Fibroblast of villous mesenchyme (primary cell): Measurements from ENCODE around the gene FRAS1. TPM values are rescaled to one million over a fixed set of nuclear protein-coding genes. Genes with fewer than 3 reads are reported as not detected.

Experiments used
- DNase-seq: peaks from one replicate; pipeline ENCODE4 v3.0.0-alpha.2; 2010; ENCODE audit warnings: low read depth
- H3K4me3 ChIP-seq: 2 replicates; pipeline ENCODE4 v1.5.1; 2011; ENCODE audit warnings: low read depth, mild to moderate bottlenecking, low read length
- CTCF ChIP-seq: IDR thresholded peaks from 2 replicates; pipeline ENCODE4 v1.5.1; 2012; ENCODE audit warnings: low read depth, mild to moderate bottlenecking, low read length; ENCODE audit not compliant: insufficient read depth
- total RNA-seq: library from RNA; depleted of rRNA; stranded (reverse); fragments of >200 nt; gene quantifications from 2 replicates; pipeline ENCODE4 v1.2.3, GENCODE V29; 2012

FRAS1 gene
- total RNA-seq, 1 donor = 1.3 TPM

GRCh38 chr4:78145622-78146021, 88.5 kb downstream of the FRAS1 start:
- DNase-seq = no peak
- H3K4me3 ChIP-seq = no peak overlapping the region
- no peak for TF ChIP-seq CTCF

- no peak for TF ChIP-seq CTCF
- no peak overlapping the region for H3K4me3 ChIP-seq
- no peak for DNase-seq
Measured at GRCh38 chr4:78149751-78150542, 92.8 kb downstream of the FRAS1 start.

GRCh38 chr4:78150543-78150864, 93.4 kb downstream of the FRAS1 start:
- no peak for TF ChIP-seq CTCF
- no peak for DNase-seq
- no peak overlapping the region for H3K4me3 ChIP-seq

DNA sequence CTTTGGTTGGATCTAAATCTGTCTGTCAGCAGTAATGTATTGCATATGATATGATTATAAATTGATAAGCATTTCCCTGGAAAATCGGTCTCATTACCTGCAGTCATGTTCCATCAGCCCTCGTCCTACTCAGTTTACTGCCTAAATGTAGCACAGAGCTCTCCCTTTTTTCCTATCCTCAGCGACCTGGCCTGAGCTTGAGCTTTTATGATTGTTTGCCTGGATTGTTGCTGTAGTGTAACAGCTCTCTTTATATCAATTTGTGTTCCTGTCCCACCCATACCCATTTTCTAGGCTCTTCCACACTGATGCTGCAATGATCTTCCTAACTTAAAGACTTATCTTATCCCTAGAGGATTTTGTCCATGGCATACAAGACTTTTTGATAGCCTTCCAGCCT, 95.7 kb downstream of the FRAS1 start:
- no peak overlapping the region for H3K4me3 ChIP-seq
- DNase-seq = no peak
- no peak for TF ChIP-seq CTCF

GRCh38 chr4:78154972-78155590, 98.0 kb downstream of the FRAS1 start:
- no peak for TF ChIP-seq CTCF
- no peak for DNase-seq
- H3K4me3 ChIP-seq = no peak overlapping the region

DNA sequence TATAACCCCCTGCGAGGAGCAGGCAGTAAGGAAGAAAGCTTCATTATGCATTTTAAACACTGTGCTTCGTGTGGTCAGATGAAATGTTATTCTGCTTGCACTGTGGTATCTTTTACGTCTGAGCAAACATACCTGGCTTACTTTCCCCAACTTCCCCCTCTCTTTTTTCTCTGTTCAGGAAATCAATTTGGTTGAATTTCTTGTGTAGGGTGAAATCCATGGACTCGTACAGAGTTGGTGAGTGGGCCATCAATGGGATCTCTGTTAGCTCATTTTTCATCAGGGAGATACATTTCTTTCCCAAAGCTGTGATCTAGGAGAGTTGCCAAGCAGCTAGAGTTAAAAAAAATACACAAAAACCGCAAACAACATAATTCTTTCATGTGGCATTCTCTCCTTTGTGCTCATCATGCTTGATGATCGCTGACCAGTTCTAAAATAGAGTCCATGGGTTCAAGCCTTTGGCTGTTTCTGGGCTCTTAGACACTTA, 98.5 kb downstream of the FRAS1 start:
- no peak for DNase-seq
- no peak overlapping the region for H3K4me3 ChIP-seq
- no peak for TF ChIP-seq CTCF
